ENCODE results near the gene MYOF. TPM values are rescaled to one million over a fixed set of nuclear protein-coding genes. Genes with fewer than 3 reads are reported as not detected.
"Not testable (repeated sequence)": the region's sequence is repeated elsewhere in the genome, so short reads cannot be mapped to it uniquely, and the experiment has no call there.

The MYOF gene
- total RNA-seq, 2 donors from 2014 or later: 55.4 to 65.6 TPM

- no peak overlapping the region for H3K27ac Mint-ChIP-seq
- ATAC-seq: no peak
- no peak for DNase-seq (ENCODE audit: low spot score in 2 of 2)
- H3K36me3 Mint-ChIP-seq: peaks cover 13 to 35% of the 10 kb centered on the region in 2 donors
- H3K9me3 Mint-ChIP-seq: no peaks in the 10 kb centered on the region
These were observed 34.2 kb downstream of the MYOF start for GRCh38 chr10:93447970-93448369.

DNA sequence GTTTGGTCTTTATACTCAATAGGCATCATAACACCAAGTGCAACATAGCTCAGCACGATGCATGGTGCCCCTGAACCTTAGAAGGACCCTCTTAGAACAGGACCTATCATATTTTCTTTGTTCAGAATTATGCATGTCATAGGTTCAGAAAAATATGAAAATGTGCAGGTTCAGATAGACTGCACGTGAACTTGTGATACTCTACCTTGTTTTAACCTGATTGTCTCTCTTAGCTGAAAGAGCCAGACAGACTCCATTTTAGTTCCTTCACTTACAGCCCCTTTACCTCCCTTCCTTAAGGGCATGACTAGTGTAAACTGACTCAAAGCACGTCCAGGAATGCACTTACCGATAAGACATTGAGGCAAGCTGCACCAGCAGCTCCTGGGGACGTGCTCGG, 35.1 kb downstream of the MYOF start:
- DNase-seq (ENCODE audit: low spot score in 2 of 2) (no peak), ATAC-seq (no peak)
- no peak overlapping the region for H3K27ac Mint-ChIP-seq
- peaks cover 13 to 29% of the 10 kb centered on the region in 2 donors for H3K36me3 Mint-ChIP-seq
- no peaks in the 10 kb centered on the region for H3K9me3 Mint-ChIP-seq

DNA sequence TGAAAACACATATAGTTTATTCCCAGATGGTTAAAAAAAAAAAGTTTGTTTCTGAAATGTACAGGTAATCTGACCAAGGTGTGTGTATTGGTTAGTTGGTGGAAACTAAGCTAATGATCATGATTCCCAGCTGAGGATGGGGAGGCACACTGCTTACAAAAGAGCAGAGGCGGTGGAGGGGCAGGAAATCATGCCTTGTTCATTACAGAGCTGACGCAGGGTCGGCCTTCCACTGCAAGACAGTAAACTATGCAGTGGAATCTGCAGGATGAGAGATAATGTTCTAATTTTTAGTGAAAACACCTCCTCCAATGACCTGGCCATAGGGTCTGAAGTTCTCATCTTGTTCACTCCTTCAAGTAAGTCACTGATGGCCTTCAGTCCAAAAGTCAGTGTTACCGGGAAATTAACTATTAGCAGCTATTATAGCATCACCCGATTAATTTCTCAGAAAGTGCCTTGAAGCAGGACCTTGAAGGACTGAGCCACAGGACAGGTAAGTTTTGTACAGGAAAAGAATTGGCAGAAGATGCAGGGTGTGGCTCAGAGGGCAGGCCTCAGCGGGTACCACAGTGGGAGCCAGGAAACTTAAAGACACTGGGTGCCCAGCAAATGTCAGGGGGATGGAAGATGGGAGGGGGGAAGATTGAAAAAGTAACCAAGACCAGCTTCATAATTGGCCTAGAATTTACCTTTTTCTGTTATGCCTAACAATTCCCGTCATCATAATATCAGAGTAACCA, 36.0 kb downstream of the MYOF start:
- no peak for DNase-seq (ENCODE audit: low spot score in 2 of 2)

DNA sequence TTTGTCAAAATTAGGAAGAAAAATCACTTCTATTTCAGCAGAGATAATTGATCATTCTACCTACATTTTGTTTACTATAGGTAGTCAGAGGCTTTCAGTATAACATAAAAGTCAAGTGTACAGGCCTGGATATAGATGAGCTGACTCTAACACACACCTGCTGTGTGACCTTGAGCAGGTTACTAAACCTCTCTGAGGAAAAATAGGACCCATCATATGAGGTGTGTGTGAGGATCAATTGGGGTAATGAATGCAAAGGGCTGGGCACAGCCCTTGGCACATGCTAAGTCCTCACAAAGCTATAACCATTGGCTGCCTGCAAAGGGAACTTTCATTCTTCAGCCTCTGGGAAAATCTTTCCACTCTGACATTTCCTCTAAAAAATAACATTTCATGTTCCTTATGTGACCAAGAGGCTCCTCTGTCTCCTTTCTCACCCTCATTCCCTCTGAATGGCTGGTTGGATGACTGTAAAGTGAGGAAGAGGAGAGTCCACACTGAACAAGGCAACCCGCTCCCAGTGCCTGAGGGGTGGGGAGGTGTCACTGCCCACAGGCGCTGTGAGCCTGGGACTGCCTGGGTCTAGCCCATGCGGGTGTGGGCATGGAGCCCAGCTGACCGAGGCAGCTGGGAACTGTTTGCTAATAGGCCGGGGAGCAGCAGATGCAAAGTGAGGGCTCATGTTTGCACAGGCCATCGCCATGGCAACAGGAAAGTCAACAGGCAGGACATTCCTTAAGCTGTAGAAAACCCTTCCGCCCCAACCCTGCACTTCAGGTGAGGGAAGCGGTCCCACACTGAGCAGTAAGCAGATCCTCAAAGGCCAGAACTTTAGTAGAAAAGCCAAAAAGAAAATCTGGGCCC, 36.8 kb downstream of the MYOF start:
- Mint-ChIP-seq H3K36me3 (peaks cover 6 to 18% of the 10 kb centered on the region in 2 donors), H3K9me3 (no peaks in the 10 kb centered on the region), H3K27ac (no peak overlapping the region)
- DNase-seq (ENCODE audit: low spot score in 2 of 2) (no peak), ATAC-seq (no peak)

More for the DNA sequence above, 36.0 kb downstream of the MYOF start:
- H3K9me3 Mint-ChIP-seq: no peaks in the 10 kb centered on the region
- H3K36me3 Mint-ChIP-seq: peaks cover 7 to 20% of the 10 kb centered on the region in 2 donors
- no peak overlapping the region for H3K27ac Mint-ChIP-seq
- ATAC-seq: no peak

DNA sequence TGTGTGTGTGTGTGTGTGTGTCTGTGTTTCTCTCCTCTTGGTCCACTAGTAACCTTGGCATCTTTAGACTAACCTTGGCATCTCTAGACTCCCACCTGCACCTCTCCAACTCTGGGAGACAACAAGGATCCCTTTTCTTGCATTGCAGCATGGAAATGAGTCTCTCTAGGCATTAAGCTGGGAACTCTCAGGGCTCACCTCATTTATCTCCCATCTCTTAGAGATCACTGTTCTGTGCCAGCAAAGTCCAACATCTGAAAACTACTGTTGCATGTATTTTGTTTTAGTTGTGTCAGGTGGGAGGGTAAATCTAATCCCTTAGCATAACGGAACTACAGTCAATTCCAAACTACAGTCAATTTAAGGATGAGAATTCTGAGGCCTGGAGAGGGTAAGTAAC, 38.7 kb downstream of the MYOF start:
- Mint-ChIP-seq H3K27ac (no peak overlapping the region), H3K9me3 (no peaks in the 10 kb centered on the region), H3K36me3 (peaks cover 4 to 6% of the 10 kb centered on the region in 2 donors)
- DNase-seq (ENCODE audit: low spot score in 2 of 2): no peak
- no peak for ATAC-seq

DNA sequence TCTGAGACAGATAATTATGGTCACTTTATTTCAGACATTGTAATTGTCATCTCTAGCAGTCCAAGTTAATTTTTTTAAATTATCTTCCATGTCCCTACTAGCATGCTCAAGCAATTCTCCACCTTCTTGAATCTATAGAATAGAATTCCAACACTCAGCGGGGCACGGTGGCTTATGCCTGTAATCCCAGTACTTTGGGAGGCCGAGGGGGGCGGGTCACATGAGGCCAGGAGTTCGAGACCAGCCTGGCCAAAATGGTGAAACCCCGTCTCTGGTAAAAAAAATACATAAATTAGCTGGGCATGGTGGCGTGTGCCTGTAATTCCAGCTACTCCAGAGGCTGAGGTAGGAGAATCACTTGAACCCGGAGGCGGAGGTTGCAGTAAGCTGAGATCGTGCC, 39.4 kb downstream of the MYOF start:
- H3K9me3 Mint-ChIP-seq; DNase-seq (ENCODE audit: low spot score in 2 of 2); H3K27ac Mint-ChIP-seq; H3K36me3 Mint-ChIP-seq; ATAC-seq: not testable (repeated sequence)

- no peak overlapping the region for H3K27ac Mint-ChIP-seq
- H3K9me3 Mint-ChIP-seq: no peaks in the 10 kb centered on the region
- DNase-seq (ENCODE audit: low spot score in 2 of 2): no peak
- no peak for ATAC-seq
- H3K36me3 Mint-ChIP-seq: peaks cover 6 to 14% of the 10 kb centered on the region in 2 donors
These were observed 41.5 kb downstream of the MYOF start for GRCh38 chr10:93440591-93441091.

DNA sequence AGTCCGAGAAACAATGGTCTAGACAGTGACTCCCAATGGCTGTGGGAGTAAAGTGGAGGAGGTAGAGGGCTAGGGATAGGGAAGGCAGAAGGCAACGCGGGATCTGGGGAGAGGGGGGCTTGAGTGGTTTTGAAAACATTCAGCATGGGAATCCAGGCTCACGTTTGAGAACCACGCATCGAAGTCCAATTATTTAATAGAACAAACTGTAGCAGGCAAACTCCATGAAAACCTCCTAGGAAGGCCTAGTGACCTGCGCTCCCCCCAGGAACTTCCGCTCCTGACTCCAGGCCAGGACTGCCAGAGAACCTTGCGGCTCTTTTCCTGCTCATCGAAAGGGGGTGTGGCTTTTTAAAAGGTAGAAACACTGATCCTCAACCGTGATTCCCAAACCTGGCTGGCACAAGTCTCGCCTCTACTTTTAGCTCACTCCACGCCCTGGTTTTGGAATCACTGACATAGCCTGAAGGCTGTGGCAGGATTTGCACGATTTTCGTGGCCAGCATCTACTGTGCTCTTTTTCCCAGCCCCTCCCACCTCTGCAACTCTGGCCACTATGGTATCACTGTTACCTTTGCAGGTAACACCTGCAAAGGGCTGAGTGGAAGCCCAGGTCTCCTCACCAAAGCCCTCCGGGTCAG, 43.4 kb downstream of the MYOF start:
- ATAC-seq (no peak), DNase-seq (ENCODE audit: low spot score in 2 of 2) (no peak)
- Mint-ChIP-seq H3K9me3 (no peaks in the 10 kb centered on the region), H3K27ac (no peak overlapping the region), H3K36me3 (peaks cover 13 to 20% of the 10 kb centered on the region in 2 donors)

DNA sequence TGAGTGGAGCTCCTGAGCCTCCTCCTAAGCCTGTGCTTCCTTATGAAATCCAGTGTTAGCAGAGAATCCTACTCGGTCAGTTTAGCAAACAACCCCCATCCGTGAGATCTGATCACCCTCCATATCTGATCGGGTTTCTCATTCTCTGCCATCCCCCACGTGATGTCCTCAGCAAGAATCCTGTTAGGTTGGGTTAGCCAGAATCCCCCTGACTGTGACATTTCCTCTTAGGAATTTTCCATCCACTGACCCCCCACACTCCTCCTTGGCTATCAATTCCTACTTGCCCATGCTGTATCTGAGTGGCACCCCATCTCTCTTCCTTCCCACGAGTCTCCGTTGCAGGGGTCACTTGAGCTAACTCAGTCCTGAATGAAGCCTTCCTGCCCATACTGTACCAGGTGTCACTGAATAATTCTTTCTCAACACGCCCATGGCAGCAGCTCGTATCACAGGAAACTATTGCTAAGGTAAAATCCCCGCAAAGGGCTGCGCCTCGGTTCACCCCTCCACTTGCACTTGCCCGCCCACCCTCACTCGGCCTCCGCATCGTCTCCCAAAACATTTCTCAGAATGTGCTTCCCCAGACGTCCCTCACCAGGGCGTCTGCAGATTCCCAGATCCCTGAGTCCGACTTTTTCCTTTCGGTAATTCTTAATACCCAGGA, 44.1 kb downstream of the MYOF start:
- peak overlapping the region in 1 of 2 donors; percentile 5 for H3K27ac Mint-ChIP-seq

DNA sequence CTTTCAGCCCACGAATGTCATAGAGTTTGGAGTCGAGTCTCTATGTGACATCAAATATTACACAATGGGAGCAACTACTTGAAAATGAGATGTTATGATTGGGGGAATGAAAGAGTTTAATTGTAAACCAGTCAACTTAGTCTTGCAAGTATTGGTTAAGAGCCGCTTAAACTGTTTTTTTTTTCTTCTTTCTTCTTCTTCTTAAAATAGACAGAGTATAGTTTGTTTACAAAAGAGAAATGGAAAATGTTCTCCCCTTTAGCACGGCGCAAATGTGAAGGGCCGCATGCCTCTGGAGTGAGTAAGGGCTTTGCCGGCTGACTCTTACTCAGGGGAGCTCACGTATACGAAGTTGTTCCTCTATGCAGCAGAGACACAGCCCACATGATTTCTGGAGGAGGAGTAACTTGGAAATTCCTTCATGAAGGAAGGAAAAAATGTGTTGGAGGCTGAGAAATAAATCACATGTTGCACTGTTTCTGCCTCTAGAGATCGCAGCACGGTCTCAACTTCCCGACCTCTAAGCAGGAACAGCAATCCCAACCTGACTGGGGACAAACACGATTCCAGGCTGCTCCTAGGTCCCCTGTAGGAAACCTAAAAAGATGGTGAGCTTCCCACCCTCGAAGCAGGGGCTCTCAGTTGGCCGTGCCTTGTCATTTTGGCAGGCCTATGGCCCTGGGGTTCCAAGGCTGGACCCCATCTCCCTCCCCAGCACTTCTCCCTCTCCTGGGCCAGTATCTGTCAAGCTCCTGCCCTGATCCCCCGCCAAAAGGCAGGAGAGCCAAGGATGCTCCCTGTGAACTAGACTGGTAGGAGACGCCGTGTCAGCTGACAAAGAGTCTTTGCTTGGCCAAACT, 44.8 kb downstream of the MYOF start:
- H3K36me3 Mint-ChIP-seq: peaks cover 7 to 20% of the 10 kb centered on the region in 2 donors
- ATAC-seq (no peak), DNase-seq (ENCODE audit: low spot score in 2 of 2) (no peak)
- no peak overlapping the region for H3K27ac Mint-ChIP-seq
- H3K9me3 Mint-ChIP-seq: no peaks in the 10 kb centered on the region

More for the DNA sequence above, 44.1 kb downstream of the MYOF start:
- Mint-ChIP-seq H3K9me3 (no peaks in the 10 kb centered on the region), H3K36me3 (peaks cover 7 to 20% of the 10 kb centered on the region in 2 donors)
- ATAC-seq (no peak), DNase-seq (ENCODE audit: low spot score in 2 of 2) (no peak)

DNA sequence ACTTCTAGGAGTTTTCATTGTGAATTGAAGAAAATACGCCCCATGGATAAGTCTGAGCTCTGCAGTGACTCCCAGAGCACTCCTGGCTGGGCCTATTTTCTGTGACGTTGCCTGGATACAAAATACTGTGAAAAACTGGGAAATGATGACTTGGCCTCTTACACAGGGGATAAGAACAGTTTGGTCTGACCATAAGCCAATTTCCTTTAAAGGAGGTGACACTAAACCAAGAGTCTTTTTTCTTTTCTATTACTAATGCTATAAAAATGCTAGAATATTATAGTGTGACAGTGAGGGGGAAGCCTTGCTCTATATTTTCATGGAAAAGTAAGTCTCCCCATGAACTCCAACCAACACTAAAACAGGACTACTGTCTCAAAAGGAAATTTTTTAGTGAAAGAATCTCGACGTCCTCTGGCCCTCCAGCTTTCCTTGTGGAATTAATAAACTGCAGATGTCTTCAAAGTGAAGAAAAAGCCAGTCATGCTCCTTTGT, 45.5 kb downstream of the MYOF start:
- H3K36me3 Mint-ChIP-seq: peaks cover 7 to 25% of the 10 kb centered on the region in 2 donors
- H3K27ac Mint-ChIP-seq: no peak overlapping the region
- H3K9me3 Mint-ChIP-seq: no peaks in the 10 kb centered on the region
- ATAC-seq (no peak), DNase-seq (ENCODE audit: low spot score in 2 of 2) (no peak)

DNA sequence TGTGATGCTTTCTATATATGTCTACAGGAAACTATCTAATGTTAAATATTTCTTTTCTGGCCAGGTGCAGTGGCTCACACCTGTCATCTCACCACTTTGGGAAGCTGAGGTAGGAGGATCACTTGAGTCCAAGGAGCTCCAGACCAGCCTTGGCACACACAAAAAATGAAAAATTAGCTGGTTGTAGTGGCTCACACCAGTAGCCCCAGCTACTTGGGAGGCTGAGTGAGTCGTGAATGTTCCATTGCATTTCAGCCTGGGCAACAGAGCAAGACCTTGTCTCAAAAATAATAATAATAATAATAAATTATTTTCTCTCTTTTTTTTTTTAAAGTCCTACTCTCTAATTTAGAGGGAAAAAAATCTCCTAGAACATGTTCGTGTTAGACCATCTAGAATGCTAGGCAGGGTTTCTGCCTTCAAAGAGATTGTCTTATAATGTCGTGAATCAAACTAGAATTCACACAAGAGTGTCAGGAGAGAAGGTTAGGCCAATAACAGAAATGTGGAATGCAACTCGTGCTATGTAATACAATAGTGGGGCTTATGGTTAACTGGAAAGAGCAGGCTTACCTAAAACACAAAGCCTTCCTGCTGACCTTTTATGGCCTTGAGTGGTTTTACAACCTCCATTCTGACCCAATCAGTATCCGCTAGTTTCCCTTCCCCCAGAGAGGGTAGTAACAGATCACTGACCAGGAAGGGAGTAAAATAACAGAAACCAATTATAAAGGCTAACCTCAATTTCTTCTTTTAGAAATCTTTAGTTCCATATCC, 46.3 kb downstream of the MYOF start:
- Mint-ChIP-seq H3K36me3 (peaks cover 12 to 32% of the 10 kb centered on the region in 2 donors), H3K27ac (no peak overlapping the region), H3K9me3 (peaks cover 0 to 4% of the 10 kb centered on the region in 2 donors)
- DNase-seq (ENCODE audit: low spot score in 2 of 2) (no peak), ATAC-seq (no peak)

GRCh38 chr10:93434991-93435491, 47.1 kb downstream of the MYOF start:
- ATAC-seq (no peak), DNase-seq (ENCODE audit: low spot score in 2 of 2) (no peak)
- Mint-ChIP-seq H3K27ac (no peak overlapping the region), H3K36me3 (peaks cover 12 to 32% of the 10 kb centered on the region in 2 donors), H3K9me3 (peaks cover 0 to 4% of the 10 kb centered on the region in 2 donors)

DNA sequence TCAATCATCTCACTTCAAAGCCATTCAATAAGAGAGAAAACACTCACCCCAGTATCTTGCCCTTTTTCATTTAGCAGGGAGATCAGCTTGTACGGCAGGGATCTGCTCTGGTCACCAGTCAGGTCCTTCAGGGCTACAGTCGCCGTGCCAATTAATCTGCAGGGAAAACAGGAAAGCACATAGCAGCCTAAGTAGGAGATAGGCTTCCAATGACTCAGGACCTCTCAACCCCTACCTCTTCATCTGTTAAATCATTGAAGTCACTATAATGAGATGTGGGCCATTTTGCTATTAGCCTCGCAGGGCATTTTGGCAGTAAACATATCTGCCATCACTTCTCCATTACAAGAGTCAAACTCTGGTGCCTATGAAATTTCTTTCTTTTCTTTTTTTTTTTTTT, 50.8 kb downstream of the MYOF start:
- Mint-ChIP-seq H3K36me3 (peaks cover 12 to 34% of the 10 kb centered on the region in 2 donors), H3K9me3 (peaks cover 0 to 12% of the 10 kb centered on the region in 2 donors), H3K27ac (no peak overlapping the region)
- no peak for ATAC-seq
- DNase-seq (ENCODE audit: low spot score in 2 of 2): no peak

GRCh38 chr10:93425861-93426260, 56.3 kb downstream of the MYOF start:
- no peak for ATAC-seq
- H3K9me3 Mint-ChIP-seq: peaks cover 0 to 8% of the 10 kb centered on the region in 2 donors
- H3K36me3 Mint-ChIP-seq: peaks cover 20 to 42% of the 10 kb centered on the region in 2 donors
- DNase-seq (ENCODE audit: low spot score in 2 of 2): no peak
- peak overlapping the region in 1 of 2 donors; percentile 66 for H3K27ac Mint-ChIP-seq

Data from activated naive CD4-positive, alpha-beta T cell treated with anti-CD3 and anti-CD28 coated beads, Interleukin-2, amount 50 U/mL, for 72 hours (primary cell).